Bronchial epithelial cell (primary cell): ENCODE results near the gene WIPF3. TPM values are rescaled to one million over a fixed set of nuclear protein-coding genes. Genes with fewer than 3 reads are reported as not detected.
A peak's percentile ranks its signal among the peaks of the same experiment; 100 is the strongest.

Source experiments
- DNase-seq: peaks from one replicate; pipeline ENCODE4 v3.0.0-alpha.2; 2010; ENCODE audit warnings: low read depth
- FAIRE-seq: peaks from 2 replicates; lab custom pipeline; 2011; peaks lifted over from hg19 to GRCh38; lab: Jason Lieb, UNC
- H3K27me3 ChIP-seq: 2 replicates; pipeline ENCODE4 v1.5.1; 2011; ENCODE audit warnings: low read length; ENCODE audit not compliant: control insufficient read depth, insufficient read depth
- H3K36me3 ChIP-seq: 2 replicates; pipeline ENCODE4 v1.5.1; 2011; ENCODE audit warnings: low read length; ENCODE audit not compliant: control insufficient read depth, insufficient read depth
- H3K4me3 ChIP-seq: 2 replicates; pipeline ENCODE4 v1.5.1; 2011; ENCODE audit warnings: mild to moderate bottlenecking, low read depth, low read length, control low read depth
- CTCF ChIP-seq: IDR thresholded peaks from 2 replicates; pipeline ENCODE4 v1.5.1; 2011; ENCODE audit warnings: mild to moderate bottlenecking, moderate library complexity, low read length, control low read depth, inconsistent platforms; ENCODE audit not compliant: insufficient read depth, severe bottlenecking
- total RNA-seq: library from RNA; depleted of rRNA; stranded (reverse); fragments of >200 nt; gene quantifications from 2 replicates; pipeline ENCODE4 v1.2.1, GENCODE V29; 2014

WIPF3 gene
- total RNA-seq, 1 donor from 2014 or later, result under 0.01 TPM

GRCh38 chr7:29877196-29877595 lies 70.9 kb downstream of the WIPF3 start:
- Histone ChIP-seq H3K27me3 (peaks cover 2% of the 10 kb centered on the region), H3K36me3 (no peaks in the 10 kb centered on the region), H3K4me3 (no peak overlapping the region)
- TF ChIP-seq CTCF, result no peak
- FAIRE-seq (no peak), DNase-seq (no peak)

GRCh38 chr7:29878081-29878688 lies 71.9 kb downstream of the WIPF3 start:
- Histone ChIP-seq H3K4me3 (no peak overlapping the region), H3K36me3 (no peaks in the 10 kb centered on the region), H3K27me3 (peaks cover 2% of the 10 kb centered on the region)
- FAIRE-seq, result no peak
- peak; percentile 57 for DNase-seq
- TF ChIP-seq CTCF, result peak; percentile 50

- FAIRE-seq (no peak), DNase-seq (no peak)
- Histone ChIP-seq H3K4me3 (no peak overlapping the region), H3K36me3 (no peaks in the 10 kb centered on the region), H3K27me3 (peaks cover 2% of the 10 kb centered on the region)
- TF ChIP-seq CTCF, result no peak
Observed at GRCh38 chr7:29879609-29880008, 73.3 kb downstream of the WIPF3 start.

- H3K4me3 ChIP-seq, result no peak overlapping the region
- no peaks in the 10 kb centered on the region for H3K27me3 ChIP-seq
- DNase-seq (no peak), FAIRE-seq (no peak)
- H3K36me3 ChIP-seq, result no peaks in the 10 kb centered on the region
- no peak for TF ChIP-seq CTCF
Observed at GRCh38 chr7:29881724-29882123, 75.4 kb downstream of the WIPF3 start.

- TF ChIP-seq CTCF, result no peak
- no peak for FAIRE-seq
- H3K27me3 ChIP-seq, result no peaks in the 10 kb centered on the region
- no peaks in the 10 kb centered on the region for H3K36me3 ChIP-seq
- H3K4me3 ChIP-seq, result no peak overlapping the region
- no peak for DNase-seq
Observed at GRCh38 chr7:29882481-29882880, 76.2 kb downstream of the WIPF3 start.
